Suppressor macrophage treated with lipopolysaccharide for 1 hour (primary cell): Measurements from ENCODE around the gene HACE1.

Experiments used
- DNase-seq, 3 donors: peaks; one replicate each; pipeline ENCODE4 v3.0.0-alpha.2; 2020 to 2022

The HACE1 gene

DNA sequence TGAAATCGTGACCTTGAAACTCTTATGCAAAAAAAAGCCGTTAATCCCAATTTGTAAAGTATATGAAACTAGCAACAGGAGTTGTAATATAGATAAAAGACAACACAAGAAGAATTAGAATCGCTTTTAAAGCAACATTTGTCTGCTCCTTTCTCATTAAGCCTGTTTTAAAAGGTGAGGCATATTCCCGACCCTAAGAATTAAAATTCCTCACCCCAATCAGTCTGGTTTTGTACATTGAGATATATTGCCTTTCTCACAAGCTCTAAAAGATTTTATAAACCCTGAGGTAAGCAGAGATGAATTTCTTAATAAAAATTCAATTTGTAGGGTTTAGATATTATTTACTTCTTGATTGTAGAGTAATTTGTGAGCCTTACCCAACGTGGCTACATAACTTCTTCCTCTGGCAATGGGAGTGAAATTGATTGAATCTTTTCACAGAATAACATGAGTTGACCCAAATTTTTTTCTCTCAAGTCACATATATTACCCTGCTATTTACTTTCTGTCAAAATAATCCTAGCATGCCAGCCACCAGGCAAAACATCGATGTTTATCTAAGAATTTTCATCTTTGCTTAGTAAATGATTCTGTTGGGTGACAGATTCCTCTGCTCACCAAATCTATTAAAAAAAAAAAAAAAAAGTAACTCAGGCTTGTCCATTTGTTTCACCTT is 173.7 kb downstream of the HACE1 start:
- DNase-seq, result no peak

DNA sequence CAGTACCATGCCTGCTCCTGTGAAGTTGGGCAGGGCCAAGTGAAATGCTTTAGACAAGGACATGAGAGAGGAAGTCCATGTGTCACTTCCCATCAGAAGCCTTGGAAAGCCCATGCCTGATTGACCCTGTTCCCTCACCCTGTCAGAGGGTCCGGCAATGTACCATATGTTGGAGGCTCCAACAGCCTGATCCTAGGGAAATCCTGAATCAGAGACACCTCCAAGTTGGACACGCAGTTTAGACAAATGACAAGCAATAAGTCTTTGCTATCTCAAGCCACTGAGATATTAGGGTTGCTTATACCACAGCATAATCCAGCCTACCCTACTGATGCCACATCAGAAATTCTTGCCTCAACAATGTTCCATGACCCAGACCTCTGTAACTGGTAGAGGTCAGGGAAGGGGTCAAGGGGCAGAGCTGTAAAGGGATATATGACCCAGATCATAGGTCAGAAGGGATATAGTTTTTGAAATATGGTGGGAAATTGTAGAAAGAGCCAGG is 174.8 kb downstream of the HACE1 start:
- no peak for DNase-seq

DNA sequence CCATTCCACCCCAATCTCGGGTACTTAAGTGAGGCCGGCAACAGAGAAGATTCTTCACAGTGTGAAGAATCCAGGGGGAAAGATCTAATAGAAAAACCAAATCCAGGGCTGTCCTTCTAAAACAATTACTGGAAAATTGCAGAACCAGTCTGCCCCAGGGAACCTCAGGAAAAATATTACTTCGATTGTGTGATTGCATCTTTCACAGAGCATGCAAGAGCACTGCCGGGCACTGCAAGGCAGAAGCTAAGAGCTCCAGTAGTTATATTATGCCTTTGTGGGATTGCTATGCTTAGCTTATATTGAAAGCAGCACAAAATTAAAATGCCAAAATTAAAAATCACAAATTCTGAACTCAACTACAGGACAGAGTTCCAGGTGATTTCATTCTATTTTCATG is 175.9 kb downstream of the HACE1 start:
- no peak for DNase-seq

DNA sequence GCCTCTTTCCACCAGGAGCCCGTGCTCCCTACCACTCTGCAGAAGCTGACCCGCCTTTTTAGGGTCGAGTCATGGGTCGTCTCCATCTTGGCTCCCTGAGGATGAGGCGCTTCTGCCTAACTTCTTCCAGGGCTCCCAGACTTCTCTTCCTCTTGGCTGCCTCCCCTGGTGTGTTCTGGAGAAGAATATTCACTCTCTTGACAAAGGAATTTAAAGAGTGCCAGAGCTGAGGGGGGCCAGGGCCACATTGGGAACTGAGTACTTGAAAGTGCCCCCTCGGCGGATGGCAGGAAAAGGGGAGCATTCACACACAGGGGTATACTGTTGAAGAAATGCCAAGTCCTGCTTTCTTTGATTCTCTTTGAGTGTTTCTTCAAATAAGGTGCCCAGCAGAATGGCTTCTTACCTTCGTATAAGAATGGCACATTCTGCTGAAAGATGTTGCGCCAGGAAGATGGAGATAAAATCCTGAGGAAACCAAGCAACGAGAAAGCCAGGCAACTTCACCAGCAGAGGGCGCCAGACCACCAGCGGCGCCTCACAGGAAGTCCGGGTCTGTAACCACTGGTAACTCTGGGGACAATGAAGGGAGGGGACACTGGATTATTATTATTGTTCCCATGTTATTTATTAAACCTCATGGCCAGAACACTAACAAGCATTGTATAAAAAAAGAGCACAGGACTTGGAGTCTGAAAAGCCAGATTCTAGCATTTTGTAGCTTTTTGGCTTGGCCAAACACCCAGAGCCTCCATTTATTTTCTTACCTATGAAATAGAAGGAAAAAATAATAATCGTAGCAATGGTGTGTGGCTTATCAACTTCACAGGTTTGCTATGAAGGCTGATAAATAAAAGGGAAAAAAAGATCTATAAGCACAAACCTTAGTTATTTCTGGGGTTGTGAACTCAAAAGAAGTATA is 176.7 kb downstream of the HACE1 start:
- peak; percentile 68 to 79 (median 77) for DNase-seq

DNA sequence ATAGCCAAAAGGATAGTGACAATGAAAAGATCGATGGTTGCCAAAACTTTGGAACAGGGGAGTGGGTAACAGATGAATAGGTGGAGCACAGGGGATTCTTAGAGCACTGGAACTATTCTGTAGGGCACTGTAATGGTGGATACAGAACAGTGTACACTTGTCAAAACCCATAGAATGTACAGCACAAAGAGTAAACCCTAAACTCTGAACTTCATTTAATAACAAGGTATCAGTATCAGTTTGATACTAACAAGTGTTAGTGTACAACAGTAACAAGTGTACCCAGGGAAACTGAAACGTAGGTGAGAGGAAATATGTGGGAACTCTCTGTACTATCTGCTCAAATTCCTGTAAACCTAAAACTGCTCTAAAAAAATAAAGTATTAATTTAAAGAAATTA is 179.2 kb downstream of the HACE1 start:
- no peak for DNase-seq

DNA sequence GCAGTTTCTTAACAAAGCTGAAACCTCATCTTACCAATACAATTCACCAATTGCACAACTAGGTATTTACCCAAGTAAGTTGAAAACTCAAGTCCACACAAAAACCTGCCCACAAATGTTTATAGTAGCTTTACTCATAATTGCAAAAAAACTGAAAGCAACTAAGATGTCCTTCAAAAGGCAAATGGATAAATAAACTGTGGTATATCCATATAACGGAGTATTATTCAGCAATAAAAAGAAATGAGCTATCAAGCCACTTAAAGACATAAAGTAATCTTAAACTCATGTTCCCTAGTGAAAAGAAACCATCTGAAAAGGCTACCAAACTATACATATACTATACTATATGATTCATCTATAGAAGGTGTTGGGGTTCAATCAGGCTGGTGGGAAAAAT is 179.7 kb downstream of the HACE1 start:
- DNase-seq, result no peak
